WTC11 (cell line): ENCODE measurements around the gene NCKAP5.

Source experiments
- KAT7 ChIP-seq: sonication (generic); formaldehyde crosslinking; IDR thresholded peaks from 2 replicates; pipeline ENCODE4 v1.8.1; 2023; ENCODE audit warnings: missing genetic modification reagents, mild to moderate bottlenecking, borderline replicate concordance
- NFE2L1 ChIP-seq: sonication (generic); formaldehyde crosslinking; IDR thresholded peaks from 2 replicates; pipeline ENCODE4 v1.8.1; 2023; ENCODE audit warnings: missing genetic modification reagents
- NR3C1 ChIP-seq: sonication (generic); formaldehyde crosslinking; conservative IDR thresholded peaks from 2 replicates; pipeline ENCODE4 v1.8.1; 2023; ENCODE audit warnings: low read depth, mild to moderate bottlenecking, missing genetic modification reagents
- SP1 ChIP-seq: sonication (generic); formaldehyde crosslinking; conservative IDR thresholded peaks from 2 replicates; pipeline ENCODE4 v1.8.1; 2022; ENCODE audit warnings: missing genetic modification reagents
- ZBTB21 ChIP-seq: sonication (generic); formaldehyde crosslinking; IDR thresholded peaks from 2 replicates; pipeline ENCODE4 v1.8.1; 2023; ENCODE audit warnings: mild to moderate bottlenecking, missing genetic modification reagents, borderline replicate concordance
- ZNF263 ChIP-seq: sonication (generic); formaldehyde crosslinking; IDR thresholded peaks from 2 replicates; pipeline ENCODE4 v1.8.1; 2022; ENCODE audit warnings: low read depth, mild to moderate bottlenecking, moderate library complexity, missing genetic modification reagents
- TF ChIP-seq, protein P1 (sequence below): fragments of 200-600 bp; IDR thresholded peaks from 2 replicates; pipeline ENCODE4 v1.8.0; 2022; ENCODE audit warnings: antibody characterized with exemption
- TF ChIP-seq, protein P2 (sequence below): sonication (generic); formaldehyde crosslinking; IDR thresholded peaks from 2 replicates; pipeline ENCODE4 v1.8.0; 2023; ENCODE audit warnings: missing genetic modification reagents, mild to moderate bottlenecking, borderline replicate concordance
- TF ChIP-seq, protein P3 (sequence below): sonication (generic); formaldehyde crosslinking; IDR thresholded peaks from 2 replicates; pipeline ENCODE4 v1.8.1; 2023; ENCODE audit warnings: mild to moderate bottlenecking, missing genetic modification reagents, moderate library complexity

DNA sequence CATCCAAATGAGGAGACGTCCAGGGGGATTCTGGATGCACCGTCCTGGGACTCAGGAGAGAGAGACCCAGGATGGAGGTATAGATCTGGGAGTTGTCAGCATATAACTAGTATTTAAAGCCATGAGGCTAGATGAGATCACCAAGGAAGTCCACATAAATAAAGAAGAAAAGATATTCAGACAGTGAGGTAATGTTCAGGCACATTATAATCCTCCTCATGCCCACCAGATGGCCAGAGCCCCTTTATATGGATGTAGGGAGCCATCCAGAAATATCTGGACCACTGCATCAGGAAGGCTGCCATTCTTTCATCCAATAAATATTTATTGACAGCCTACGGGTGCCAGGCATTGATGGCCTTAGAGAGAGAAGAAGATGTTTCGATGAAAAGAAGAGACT lies 21.2 kb upstream of the NCKAP5 start:
- TF ChIP-seq, protein P1, sequence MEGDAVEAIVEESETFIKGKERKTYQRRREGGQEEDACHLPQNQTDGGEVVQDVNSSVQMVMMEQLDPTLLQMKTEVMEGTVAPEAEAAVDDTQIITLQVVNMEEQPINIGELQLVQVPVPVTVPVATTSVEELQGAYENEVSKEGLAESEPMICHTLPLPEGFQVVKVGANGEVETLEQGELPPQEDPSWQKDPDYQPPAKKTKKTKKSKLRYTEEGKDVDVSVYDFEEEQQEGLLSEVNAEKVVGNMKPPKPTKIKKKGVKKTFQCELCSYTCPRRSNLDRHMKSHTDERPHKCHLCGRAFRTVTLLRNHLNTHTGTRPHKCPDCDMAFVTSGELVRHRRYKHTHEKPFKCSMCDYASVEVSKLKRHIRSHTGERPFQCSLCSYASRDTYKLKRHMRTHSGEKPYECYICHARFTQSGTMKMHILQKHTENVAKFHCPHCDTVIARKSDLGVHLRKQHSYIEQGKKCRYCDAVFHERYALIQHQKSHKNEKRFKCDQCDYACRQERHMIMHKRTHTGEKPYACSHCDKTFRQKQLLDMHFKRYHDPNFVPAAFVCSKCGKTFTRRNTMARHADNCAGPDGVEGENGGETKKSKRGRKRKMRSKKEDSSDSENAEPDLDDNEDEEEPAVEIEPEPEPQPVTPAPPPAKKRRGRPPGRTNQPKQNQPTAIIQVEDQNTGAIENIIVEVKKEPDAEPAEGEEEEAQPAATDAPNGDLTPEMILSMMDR: no peak
- TF ChIP-seq ZBTB21 (CRISPR knock-in tag) (no peak), KAT7 (CRISPR knock-in tag) (no peak), NFE2L1 (CRISPR knock-in tag) (no peak), SP1 (no peak), ZNF263 (CRISPR knock-in tag) (no peak), NR3C1 (CRISPR knock-in tag) (no peak)
- TF ChIP-seq, protein P2, sequence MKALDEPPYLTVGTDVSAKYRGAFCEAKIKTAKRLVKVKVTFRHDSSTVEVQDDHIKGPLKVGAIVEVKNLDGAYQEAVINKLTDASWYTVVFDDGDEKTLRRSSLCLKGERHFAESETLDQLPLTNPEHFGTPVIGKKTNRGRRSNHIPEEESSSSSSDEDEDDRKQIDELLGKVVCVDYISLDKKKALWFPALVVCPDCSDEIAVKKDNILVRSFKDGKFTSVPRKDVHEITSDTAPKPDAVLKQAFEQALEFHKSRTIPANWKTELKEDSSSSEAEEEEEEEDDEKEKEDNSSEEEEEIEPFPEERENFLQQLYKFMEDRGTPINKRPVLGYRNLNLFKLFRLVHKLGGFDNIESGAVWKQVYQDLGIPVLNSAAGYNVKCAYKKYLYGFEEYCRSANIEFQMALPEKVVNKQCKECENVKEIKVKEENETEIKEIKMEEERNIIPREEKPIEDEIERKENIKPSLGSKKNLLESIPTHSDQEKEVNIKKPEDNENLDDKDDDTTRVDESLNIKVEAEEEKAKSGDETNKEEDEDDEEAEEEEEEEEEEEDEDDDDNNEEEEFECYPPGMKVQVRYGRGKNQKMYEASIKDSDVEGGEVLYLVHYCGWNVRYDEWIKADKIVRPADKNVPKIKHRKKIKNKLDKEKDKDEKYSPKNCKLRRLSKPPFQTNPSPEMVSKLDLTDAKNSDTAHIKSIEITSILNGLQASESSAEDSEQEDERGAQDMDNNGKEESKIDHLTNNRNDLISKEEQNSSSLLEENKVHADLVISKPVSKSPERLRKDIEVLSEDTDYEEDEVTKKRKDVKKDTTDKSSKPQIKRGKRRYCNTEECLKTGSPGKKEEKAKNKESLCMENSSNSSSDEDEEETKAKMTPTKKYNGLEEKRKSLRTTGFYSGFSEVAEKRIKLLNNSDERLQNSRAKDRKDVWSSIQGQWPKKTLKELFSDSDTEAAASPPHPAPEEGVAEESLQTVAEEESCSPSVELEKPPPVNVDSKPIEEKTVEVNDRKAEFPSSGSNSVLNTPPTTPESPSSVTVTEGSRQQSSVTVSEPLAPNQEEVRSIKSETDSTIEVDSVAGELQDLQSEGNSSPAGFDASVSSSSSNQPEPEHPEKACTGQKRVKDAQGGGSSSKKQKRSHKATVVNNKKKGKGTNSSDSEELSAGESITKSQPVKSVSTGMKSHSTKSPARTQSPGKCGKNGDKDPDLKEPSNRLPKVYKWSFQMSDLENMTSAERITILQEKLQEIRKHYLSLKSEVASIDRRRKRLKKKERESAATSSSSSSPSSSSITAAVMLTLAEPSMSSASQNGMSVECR (CRISPR knock-in tag): no peak
- TF ChIP-seq, protein P3, sequence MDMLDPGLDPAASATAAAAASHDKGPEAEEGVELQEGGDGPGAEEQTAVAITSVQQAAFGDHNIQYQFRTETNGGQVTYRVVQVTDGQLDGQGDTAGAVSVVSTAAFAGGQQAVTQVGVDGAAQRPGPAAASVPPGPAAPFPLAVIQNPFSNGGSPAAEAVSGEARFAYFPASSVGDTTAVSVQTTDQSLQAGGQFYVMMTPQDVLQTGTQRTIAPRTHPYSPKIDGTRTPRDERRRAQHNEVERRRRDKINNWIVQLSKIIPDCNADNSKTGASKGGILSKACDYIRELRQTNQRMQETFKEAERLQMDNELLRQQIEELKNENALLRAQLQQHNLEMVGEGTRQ (CRISPR knock-in tag): no peak
